RWPE2 (cell line): ENCODE data around the gene RELT.
A peak's percentile ranks its signal among the peaks of the same experiment; 100 is the strongest.

Experiments
- ATAC-seq: fragments of 200-7000 bp; cut with Tn5 transposase; 3 replicates; pipeline ENCODE4 v1.9.1; 2021; ENCODE audit warnings: low read depth
- DNase-seq: peaks from one replicate; pipeline ENCODE4 v3.0.0-alpha.2; 2020; ENCODE audit warnings: low spot score
- H3K27ac ChIP-seq: fragments of 450-650 bp; 2 replicates; pipeline ENCODE4 v1.5.1; 2017; ENCODE audit warnings: mild to moderate bottlenecking; ENCODE audit not compliant: poor library complexity, severe bottlenecking
- H3K27me3 ChIP-seq: fragments of 250-450 bp; sonication (Bioruptor Pico); 2 replicates; pipeline ENCODE4 v1.5.1; 2021; ENCODE audit warnings: mild to moderate bottlenecking, moderate library complexity; ENCODE audit not compliant: insufficient read depth, poor library complexity, severe bottlenecking
- H3K36me3 ChIP-seq: fragments of 250-450 bp; sonication (Bioruptor Pico); 2 replicates; pipeline ENCODE4 v1.5.1; 2020; ENCODE audit warnings: low read depth, mild to moderate bottlenecking, moderate library complexity
- H3K4me1 ChIP-seq: fragments of 250-450 bp; sonication (Bioruptor Pico); 2 replicates; pipeline ENCODE4 v1.5.1; 2021; ENCODE audit warnings: mild to moderate bottlenecking, moderate library complexity; ENCODE audit not compliant: insufficient read depth, poor library complexity, severe bottlenecking
- H3K4me3 ChIP-seq: fragments of 250-450 bp; sonication (Bioruptor Pico); 2 replicates; pipeline ENCODE4 v1.5.1; 2021; ENCODE audit warnings: mild to moderate bottlenecking, moderate library complexity; ENCODE audit not compliant: severe bottlenecking
- H3K9me3 ChIP-seq: fragments of 250-450 bp; sonication (Bioruptor Pico); 2 replicates; pipeline ENCODE4 v1.5.1; 2021; ENCODE audit warnings: mild to moderate bottlenecking, moderate library complexity; ENCODE audit not compliant: severe bottlenecking
- TF ChIP-seq, protein P1 (sequence below): fragments of 450-650 bp; IDR thresholded peaks from one replicate; pipeline ENCODE4 v1.5.1; 2017; ENCODE audit warnings: mild to moderate bottlenecking, moderate library complexity; ENCODE audit not compliant: poor library complexity, severe bottlenecking

The RELT gene

GRCh38 chr11:73335204-73335923 lies 40.8 kb upstream of the RELT start:
- Histone ChIP-seq H3K4me1 (peaks cover 14% of the 10 kb centered on the region), H3K27ac (peak overlapping the region; percentile 43), H3K4me3 (no peak overlapping the region), H3K9me3 (no peaks in the 10 kb centered on the region), H3K27me3 (no peaks in the 10 kb centered on the region), H3K36me3 (0 out of 2 replicates have a peak, but pooled peaks cover 5% of the 10 kb centered on the region)
- ATAC-seq (peak; percentile 42; the same call in 1 of the 3 replicates), DNase-seq (no peak)
- TF ChIP-seq, protein P1, sequence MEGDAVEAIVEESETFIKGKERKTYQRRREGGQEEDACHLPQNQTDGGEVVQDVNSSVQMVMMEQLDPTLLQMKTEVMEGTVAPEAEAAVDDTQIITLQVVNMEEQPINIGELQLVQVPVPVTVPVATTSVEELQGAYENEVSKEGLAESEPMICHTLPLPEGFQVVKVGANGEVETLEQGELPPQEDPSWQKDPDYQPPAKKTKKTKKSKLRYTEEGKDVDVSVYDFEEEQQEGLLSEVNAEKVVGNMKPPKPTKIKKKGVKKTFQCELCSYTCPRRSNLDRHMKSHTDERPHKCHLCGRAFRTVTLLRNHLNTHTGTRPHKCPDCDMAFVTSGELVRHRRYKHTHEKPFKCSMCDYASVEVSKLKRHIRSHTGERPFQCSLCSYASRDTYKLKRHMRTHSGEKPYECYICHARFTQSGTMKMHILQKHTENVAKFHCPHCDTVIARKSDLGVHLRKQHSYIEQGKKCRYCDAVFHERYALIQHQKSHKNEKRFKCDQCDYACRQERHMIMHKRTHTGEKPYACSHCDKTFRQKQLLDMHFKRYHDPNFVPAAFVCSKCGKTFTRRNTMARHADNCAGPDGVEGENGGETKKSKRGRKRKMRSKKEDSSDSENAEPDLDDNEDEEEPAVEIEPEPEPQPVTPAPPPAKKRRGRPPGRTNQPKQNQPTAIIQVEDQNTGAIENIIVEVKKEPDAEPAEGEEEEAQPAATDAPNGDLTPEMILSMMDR, result peak; percentile 98

- no peak for DNase-seq
- H3K4me3 ChIP-seq, result no peak overlapping the region
- 0 out of 2 replicates have a peak, but pooled peaks cover 5% of the 10 kb centered on the region for H3K36me3 ChIP-seq
- H3K9me3 ChIP-seq, result no peaks in the 10 kb centered on the region
- no peaks in the 10 kb centered on the region for H3K27me3 ChIP-seq
- peaks cover 14% of the 10 kb centered on the region for H3K4me1 ChIP-seq
- H3K27ac ChIP-seq, result no peak overlapping the region
- ATAC-seq, result no peak
- TF ChIP-seq, protein P1, result no peak
These were observed 38.4 kb upstream of the RELT start for GRCh38 chr11:73337846-73338245.

DNA sequence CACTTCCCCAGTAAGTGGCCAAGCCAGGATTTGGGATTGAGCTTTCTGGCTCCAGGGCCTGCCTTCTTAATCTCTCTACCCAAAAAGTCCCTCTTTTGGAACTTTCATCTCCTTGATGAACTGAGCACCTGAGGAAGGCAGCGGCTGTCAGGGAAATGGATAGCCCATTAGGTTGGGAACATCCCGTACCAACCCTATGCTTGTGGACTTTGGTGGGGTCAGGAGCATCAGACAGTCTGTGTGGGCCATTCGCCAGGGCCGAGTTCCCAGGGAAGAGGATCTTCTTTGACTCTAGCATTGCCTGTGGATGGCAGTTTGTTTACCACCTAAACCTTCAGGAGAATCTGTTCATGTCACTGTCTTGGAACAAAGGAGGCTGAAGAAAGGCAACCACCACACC lies 37.9 kb upstream of the RELT start:
- DNase-seq (no peak), ATAC-seq (no peak)
- no peak overlapping the region for H3K27ac ChIP-seq
- no peaks in the 10 kb centered on the region for H3K27me3 ChIP-seq
- H3K4me3 ChIP-seq, result no peak overlapping the region
- TF ChIP-seq, protein P1, result no peak
- H3K4me1 ChIP-seq, result peaks cover 14% of the 10 kb centered on the region
- H3K9me3 ChIP-seq, result no peaks in the 10 kb centered on the region
- H3K36me3 ChIP-seq, result 0 out of 2 replicates have a peak, but pooled peaks cover 5% of the 10 kb centered on the region

GRCh38 chr11:73340164-73340563 lies 36.0 kb upstream of the RELT start:
- TF ChIP-seq, protein P1, result no peak
- Histone ChIP-seq H3K9me3 (no peaks in the 10 kb centered on the region), H3K27ac (no peak overlapping the region), H3K4me1 (peaks cover 2% of the 10 kb centered on the region), H3K27me3 (no peaks in the 10 kb centered on the region), H3K36me3 (0 out of 2 replicates have a peak, but pooled peaks cover 5% of the 10 kb centered on the region), H3K4me3 (no peak overlapping the region)
- ATAC-seq (no peak), DNase-seq (no peak)

- TF ChIP-seq, protein P1, result no peak
These were observed 33.6 kb upstream of the RELT start for GRCh38 chr11:73342633-73343032.

More at GRCh38 chr11:73342633-73343032, 33.6 kb upstream of the RELT start:
- Histone ChIP-seq H3K9me3 (no peaks in the 10 kb centered on the region), H3K27ac (no peak overlapping the region), H3K36me3 (no peaks in the 10 kb centered on the region; the same call in 1 of the 2 replicates), H3K4me1 (no peaks in the 10 kb centered on the region), H3K27me3 (no peaks in the 10 kb centered on the region), H3K4me3 (no peak overlapping the region)
- ATAC-seq (no peak), DNase-seq (no peak)
